HG03064 (cell line): Measurements from ENCODE around the gene PRKN.

ENCODE experiments used
- ATAC-seq: cut with Tn5 transposase; IDR thresholded peaks from one replicate; pipeline ENCODE4 v1.9.1; 2021; ENCODE audit warnings: low read depth; ENCODE audit not compliant: unreplicated experiment

The PRKN gene

GRCh38 chr6:162727322-162728182 is at the start of gene PRKN, which contains the start of gene PACRG:
PRKN (minus strand) TSS chr6:162727766.
PACRG (plus strand) TSS chr6:162727974.
- ATAC-seq, result peak; percentile 98

GRCh38 chr6:162777091-162777490 is 49.5 kb upstream of the PRKN start:
- ATAC-seq, result no peak

GRCh38 chr6:162773996-162774395 is 46.4 kb upstream of the PRKN start:
- no peak for ATAC-seq

- no peak for ATAC-seq
Measured at GRCh38 chr6:162772466-162772865, 44.9 kb upstream of the PRKN start.

GRCh38 chr6:162770955-162771354 is 43.4 kb upstream of the PRKN start:
- no peak for ATAC-seq

- no peak for ATAC-seq
Measured at GRCh38 chr6:162770136-162770535, 42.6 kb upstream of the PRKN start.

GRCh38 chr6:162753775-162754174 is 26.2 kb upstream of the PRKN start:
- no peak for ATAC-seq

- no peak for ATAC-seq
Measured at GRCh38 chr6:162751211-162751859, 23.8 kb upstream of the PRKN start.

- ATAC-seq, result no peak
Measured at GRCh38 chr6:162750776-162751175, 23.2 kb upstream of the PRKN start.

- ATAC-seq, result no peak
Measured at GRCh38 chr6:162736961-162737360, 9.4 kb upstream of the PRKN start.

GRCh38 chr6:162733489-162733888 is 5.9 kb upstream of the PRKN start:
- ATAC-seq, result no peak

- no peak for ATAC-seq
Measured at GRCh38 chr6:162730502-162730901, 2.9 kb upstream of the PRKN start.

GRCh38 chr6:162728706-162729105 is 1.1 kb upstream of the PRKN start:
- no peak for ATAC-seq

GRCh38 chr6:162728197-162728596 is 631 bp upstream of the PRKN start:
- no peak for ATAC-seq

- peak; percentile 1 for ATAC-seq
Measured at GRCh38 chr6:162726947-162727321, 632 bp downstream of the PRKN start.

GRCh38 chr6:162722633-162723032 is 4.9 kb downstream of the PRKN start:
- no peak for ATAC-seq

- ATAC-seq, result no peak
Measured at GRCh38 chr6:162722226-162722625, 5.3 kb downstream of the PRKN start.

GRCh38 chr6:162721404-162721687 is 6.2 kb downstream of the PRKN start:
- ATAC-seq, result no peak

GRCh38 chr6:162719528-162719927 is 8.0 kb downstream of the PRKN start:
- ATAC-seq, result no peak

- ATAC-seq, result no peak
Measured at GRCh38 chr6:162715601-162716000, 12.0 kb downstream of the PRKN start.

GRCh38 chr6:162713974-162714780 is 13.4 kb downstream of the PRKN start:
- no peak for ATAC-seq
